Immature natural killer cell (primary cell): ENCODE measurements around the gene DCPS. TPM values are rescaled to one million over a fixed set of nuclear protein-coding genes. Genes with fewer than 3 reads are reported as not detected.
"Not testable (repeated sequence)": the region's sequence is repeated elsewhere in the genome, so short reads cannot be mapped to it uniquely, and the experiment has no call there.

Experiments
- DNase-seq, 3 donors: peaks; one replicate each; pipeline ENCODE4 v3.0.0; 2022; ENCODE audit warnings: mixed read lengths in 1 of 3
- H3K27ac Mint-ChIP-seq, 6 donors: one replicate each; pipeline ENCODE4 v1.8.0; 2020; ENCODE audit warnings: mixed read lengths in 6 of 6, mild to moderate bottlenecking in 5 of 6, inconsistent platforms in 4 of 6, moderate library complexity in 3 of 6
- H3K27me3 Mint-ChIP-seq, 3 donors: one replicate each; pipeline ENCODE4 v1.8.0; 2020 to 2021; ENCODE audit warnings: low read depth in 3 of 3, mild to moderate bottlenecking in 3 of 3, mixed read lengths in 3 of 3, moderate library complexity in 3 of 3, inconsistent platforms in 1 of 3
- H3K36me3 Mint-ChIP-seq, 3 donors: one replicate each; pipeline ENCODE4 v1.8.0; 2020; ENCODE audit warnings: mixed read lengths in 3 of 3, inconsistent platforms in 2 of 3, mild to moderate bottlenecking in 2 of 3
- H3K4me1 Mint-ChIP-seq, 2 donors: one replicate each; pipeline ENCODE4 v1.8.0; 2020; ENCODE audit warnings: inconsistent platforms in 2 of 2, mild to moderate bottlenecking in 2 of 2, mixed read lengths in 2 of 2, moderate library complexity in 1 of 2
- H3K4me3 Mint-ChIP-seq, 5 donors: one replicate each; pipeline ENCODE4 v1.8.0; 2020; ENCODE audit warnings: mild to moderate bottlenecking in 5 of 5, mixed read lengths in 5 of 5, inconsistent platforms in 3 of 5, moderate library complexity in 3 of 5
- H3K9me3 Mint-ChIP-seq, 6 donors: one replicate each; pipeline ENCODE4 v1.8.0; 2020; ENCODE audit warnings: mild to moderate bottlenecking in 6 of 6, mixed read lengths in 6 of 6, inconsistent platforms in 4 of 6, moderate library complexity in 3 of 6
- polyA plus RNA-seq, 3 donors: library from polyadenylated mRNA; unstranded; fragments of 300-500 nt; fragmentation: Illumina TruSeq; gene quantifications; one replicate each; pipeline ENCODE4 v1.2.3, GENCODE V29; 2021

The DCPS gene
- polyA plus RNA-seq, 3 donors from 2014 or later = 33.1 to 65.7 (median 40.6) TPM

DNA sequence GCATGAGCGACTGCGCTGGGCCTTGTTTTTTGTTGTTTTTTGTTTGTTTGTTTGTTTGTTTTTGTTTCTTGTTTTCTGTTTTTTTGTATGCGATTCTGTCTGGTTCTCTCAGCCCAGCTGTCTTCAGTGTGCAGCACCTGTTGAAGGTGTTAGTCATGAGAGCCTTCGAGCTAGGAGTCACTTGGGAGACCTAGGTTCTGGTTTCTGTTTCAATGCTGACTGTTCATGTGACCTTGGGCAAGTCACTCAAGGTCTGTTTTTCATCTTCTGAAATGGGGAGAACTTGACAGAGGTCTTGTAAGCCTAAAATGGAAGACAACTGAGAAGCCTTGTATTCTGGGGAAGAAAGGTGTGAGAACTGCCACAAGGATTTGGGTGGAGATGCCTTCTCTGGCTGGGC, 1.8 kb downstream of the DCPS start:
- peak overlapping the region; percentile 55 to 80 (median 73) for H3K4me3 Mint-ChIP-seq
- H3K36me3 Mint-ChIP-seq = peaks cover 13 to 24% (median 16%) of the 10 kb centered on the region in 3 donors
- peak overlapping the region; percentile 7 to 87 (median 62) for H3K27ac Mint-ChIP-seq
- no peaks in the 10 kb centered on the region for H3K9me3 Mint-ChIP-seq
- peaks cover 0 to 3% (median 0%) of the 10 kb centered on the region in 3 donors for H3K27me3 Mint-ChIP-seq
- peaks cover 42 to 58% of the 10 kb centered on the region in 2 donors for H3K4me1 Mint-ChIP-seq
- DNase-seq = no peak

- H3K9me3 Mint-ChIP-seq = no peaks in the 10 kb centered on the region
- peaks cover 59 to 72% of the 10 kb centered on the region in 2 donors for H3K4me1 Mint-ChIP-seq
- peaks cover 0 to 3% (median 0%) of the 10 kb centered on the region in 3 donors for H3K27me3 Mint-ChIP-seq
- peaks cover 13 to 24% (median 16%) of the 10 kb centered on the region in 3 donors for H3K36me3 Mint-ChIP-seq
- H3K27ac Mint-ChIP-seq = peak overlapping the region in 5 of 6 donors; percentile 20 to 79 (median 61)
- H3K4me3 Mint-ChIP-seq = no peak overlapping the region
- peak in 1 of 3 donors; percentile 22 for DNase-seq
Measured at GRCh38 chr11:126307706-126308105, 3.8 kb downstream of the DCPS start.

DNA sequence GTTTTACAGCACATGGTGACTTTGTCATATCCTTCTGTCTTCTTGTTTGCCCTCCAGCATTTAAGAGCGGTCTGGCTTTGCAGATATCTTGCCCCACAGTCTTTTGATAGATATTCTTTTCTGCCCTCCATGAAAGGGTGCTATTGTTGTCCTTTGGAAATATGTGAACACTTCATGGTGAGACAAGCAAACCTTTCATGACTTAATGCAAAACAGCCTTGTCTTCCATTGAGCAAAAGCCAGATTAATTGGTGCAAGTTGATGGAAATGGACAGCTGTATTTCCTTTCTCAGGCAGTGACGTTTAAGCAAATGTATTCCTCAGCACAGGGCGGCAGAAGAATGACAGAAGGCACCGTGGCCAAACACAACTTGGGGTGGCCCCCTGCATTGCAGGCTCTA, 4.4 kb downstream of the DCPS start:
- Mint-ChIP-seq H3K4me1 (peaks cover 62 to 72% of the 10 kb centered on the region in 2 donors), H3K27me3 (peaks cover 0 to 3% (median 0%) of the 10 kb centered on the region in 3 donors), H3K36me3 (peaks cover 13 to 24% (median 16%) of the 10 kb centered on the region in 3 donors), H3K27ac (peak overlapping the region in 5 of 6 donors; percentile 13 to 76 (median 20)), H3K9me3 (no peaks in the 10 kb centered on the region), H3K4me3 (no peak overlapping the region)
- no peak for DNase-seq

DNA sequence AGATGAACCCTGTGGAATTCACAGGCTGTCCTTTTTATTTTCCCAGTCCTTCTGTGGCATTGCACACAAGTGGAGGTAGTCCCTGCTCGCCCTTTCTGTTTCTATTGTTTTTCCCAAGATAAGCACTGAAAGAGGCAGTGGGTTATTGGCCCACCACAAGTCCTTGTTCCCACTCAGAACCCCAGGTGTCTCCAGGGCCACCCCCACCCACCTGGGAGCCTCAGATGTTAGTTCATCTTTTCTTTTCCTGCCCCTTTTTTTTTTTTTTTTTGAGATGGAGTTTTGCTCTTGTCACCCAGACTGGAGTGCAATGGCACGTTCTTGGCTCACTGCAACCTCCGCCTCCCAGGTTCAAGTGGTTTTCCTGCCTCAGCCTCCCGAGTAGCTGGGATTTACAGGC, 4.9 kb downstream of the DCPS start:
- Mint-ChIP-seq H3K4me1 (peaks cover 64 to 72% of the 10 kb centered on the region in 2 donors), H3K36me3 (peaks cover 13 to 27% (median 16%) of the 10 kb centered on the region in 3 donors)
- H3K27ac Mint-ChIP-seq, H3K27me3 Mint-ChIP-seq, DNase-seq, H3K9me3 Mint-ChIP-seq, H3K4me3 Mint-ChIP-seq: not testable (repeated sequence)

DNA sequence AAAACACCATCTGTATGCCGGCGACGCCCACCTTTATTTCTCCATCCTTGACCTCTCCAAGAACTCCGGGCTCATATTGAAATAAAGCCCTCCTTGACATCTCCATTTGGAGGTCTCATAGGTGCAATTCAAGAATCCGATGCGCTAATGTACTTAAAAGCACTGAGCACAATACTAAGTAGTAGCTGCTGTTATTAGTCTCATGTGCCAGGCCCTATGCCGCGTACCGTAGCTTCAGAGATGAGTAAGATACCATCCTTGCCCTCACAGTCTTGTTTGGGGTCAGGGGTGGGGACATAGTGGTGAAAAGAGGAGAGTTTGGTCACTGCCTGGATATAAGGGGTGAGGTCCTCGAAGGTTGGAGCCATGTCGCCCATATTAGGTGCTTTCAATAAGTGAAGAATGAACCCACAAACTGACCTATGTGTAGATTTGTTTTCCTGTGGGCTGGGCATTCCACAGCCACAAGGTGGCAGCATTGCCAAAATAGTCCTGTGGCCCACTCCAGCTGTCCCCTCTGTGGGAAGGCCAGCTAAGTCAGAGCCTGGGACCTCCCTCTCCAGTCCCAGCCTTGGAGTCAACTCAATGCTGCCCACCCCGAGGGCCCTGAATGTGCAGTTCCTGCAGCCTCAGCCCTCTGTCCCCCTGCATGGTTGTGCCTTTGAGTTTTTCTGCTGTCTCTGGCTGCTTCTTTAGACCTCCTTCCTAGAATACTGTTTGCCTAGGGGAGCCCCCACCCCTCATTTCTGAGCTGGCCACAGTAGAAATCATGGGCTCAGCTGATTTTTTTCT, 6.5 kb downstream of the DCPS start:
- Mint-ChIP-seq H3K27me3 (peaks cover 0 to 2% (median 0%) of the 10 kb centered on the region in 3 donors), H3K4me3 (peak overlapping the region; percentile 5 to 84 (median 56)), H3K9me3 (no peaks in the 10 kb centered on the region), H3K27ac (peak overlapping the region; percentile 85 to 98 (median 92)), H3K4me1 (peaks cover 62 to 67% of the 10 kb centered on the region in 2 donors), H3K36me3 (peaks cover 19 to 33% (median 19%) of the 10 kb centered on the region in 3 donors)
- peak; percentile 69 to 74 (median 70) for DNase-seq

GRCh38 chr11:126310992-126311310, 7.1 kb downstream of the DCPS start:
- H3K4me1 Mint-ChIP-seq = peaks cover 58 to 62% of the 10 kb centered on the region in 2 donors
- no peaks in the 10 kb centered on the region for H3K9me3 Mint-ChIP-seq
- H3K4me3 Mint-ChIP-seq = peak overlapping the region; percentile 5 to 84 (median 72)
- H3K27me3 Mint-ChIP-seq = peaks cover 0 to 2% (median 0%) of the 10 kb centered on the region in 3 donors
- peak overlapping the region; percentile 85 to 98 (median 92) for H3K27ac Mint-ChIP-seq
- no peak for DNase-seq
- H3K36me3 Mint-ChIP-seq = peaks cover 20 to 30% (median 21%) of the 10 kb centered on the region in 3 donors

GRCh38 chr11:126311401-126312291, 7.8 kb downstream of the DCPS start:
- H3K9me3 Mint-ChIP-seq = no peaks in the 10 kb centered on the region
- peak; percentile 48 to 63 (median 53) for DNase-seq
- H3K27me3 Mint-ChIP-seq = peaks cover 0 to 2% (median 0%) of the 10 kb centered on the region in 3 donors
- peaks cover 25 to 35% (median 26%) of the 10 kb centered on the region in 3 donors for H3K36me3 Mint-ChIP-seq
- peak overlapping the region; percentile 85 to 98 (median 92) for H3K27ac Mint-ChIP-seq
- peaks cover 61 to 65% of the 10 kb centered on the region in 2 donors for H3K4me1 Mint-ChIP-seq
- peak overlapping the region; percentile 51 to 84 (median 72) for H3K4me3 Mint-ChIP-seq

GRCh38 chr11:126312961-126313360, 9.1 kb downstream of the DCPS start:
- Mint-ChIP-seq H3K27ac (peak overlapping the region; percentile 79 to 96 (median 86)), H3K36me3 (peaks cover 21 to 34% (median 30%) of the 10 kb centered on the region in 3 donors), H3K9me3 (no peaks in the 10 kb centered on the region), H3K4me1 (peaks cover 63 to 67% of the 10 kb centered on the region in 2 donors), H3K4me3 (peak overlapping the region in 4 of 5 donors; percentile 24 to 59 (median 42)), H3K27me3 (peaks cover 0 to 8% (median 0%) of the 10 kb centered on the region in 3 donors)
- DNase-seq = no peak

DNA sequence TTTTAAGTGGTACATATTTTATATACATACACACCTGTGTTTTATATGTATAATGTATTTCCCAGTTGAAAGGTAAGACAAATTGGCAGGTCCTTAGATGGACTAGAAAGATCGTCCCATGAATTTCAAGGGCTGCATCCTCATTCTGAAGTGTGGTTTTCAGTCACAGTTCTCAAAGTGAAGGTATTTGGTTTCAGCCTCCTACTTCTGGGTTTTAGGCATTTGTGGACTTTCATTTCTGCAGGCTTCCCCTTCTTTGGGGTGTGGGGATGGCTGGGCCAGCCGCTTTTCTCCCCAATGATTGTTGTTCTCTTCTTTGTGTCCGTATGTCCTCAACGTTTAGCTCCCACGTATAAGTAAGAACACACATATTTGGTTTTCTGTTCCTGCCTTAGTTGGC, 10.0 kb downstream of the DCPS start:
- DNase-seq = no peak
- peaks cover 70 to 71% of the 10 kb centered on the region in 2 donors for H3K4me1 Mint-ChIP-seq
- H3K27me3 Mint-ChIP-seq = peaks cover 0 to 8% (median 0%) of the 10 kb centered on the region in 3 donors
- H3K4me3 Mint-ChIP-seq = peak overlapping the region in 2 of 5 donors; percentile 12 to 14
- no peaks in the 10 kb centered on the region for H3K9me3 Mint-ChIP-seq
- H3K36me3 Mint-ChIP-seq = peaks cover 17 to 30% (median 29%) of the 10 kb centered on the region in 3 donors
- H3K27ac Mint-ChIP-seq = peak overlapping the region; percentile 80 to 96 (median 86)

GRCh38 chr11:126317432-126317755, 13.5 kb downstream of the DCPS start:
- peak overlapping the region; percentile 98 to 99 (median 98) for H3K27ac Mint-ChIP-seq
- peaks cover 14 to 30% (median 25%) of the 10 kb centered on the region in 3 donors for H3K36me3 Mint-ChIP-seq
- DNase-seq = no peak
- peaks cover 0 to 12% (median 2%) of the 10 kb centered on the region in 3 donors for H3K27me3 Mint-ChIP-seq
- peak overlapping the region; percentile 67 to 86 (median 80) for H3K4me3 Mint-ChIP-seq
- H3K9me3 Mint-ChIP-seq = no peaks in the 10 kb centered on the region
- H3K4me1 Mint-ChIP-seq = peaks cover 76% of the 10 kb centered on the region in 2 donors

DNA sequence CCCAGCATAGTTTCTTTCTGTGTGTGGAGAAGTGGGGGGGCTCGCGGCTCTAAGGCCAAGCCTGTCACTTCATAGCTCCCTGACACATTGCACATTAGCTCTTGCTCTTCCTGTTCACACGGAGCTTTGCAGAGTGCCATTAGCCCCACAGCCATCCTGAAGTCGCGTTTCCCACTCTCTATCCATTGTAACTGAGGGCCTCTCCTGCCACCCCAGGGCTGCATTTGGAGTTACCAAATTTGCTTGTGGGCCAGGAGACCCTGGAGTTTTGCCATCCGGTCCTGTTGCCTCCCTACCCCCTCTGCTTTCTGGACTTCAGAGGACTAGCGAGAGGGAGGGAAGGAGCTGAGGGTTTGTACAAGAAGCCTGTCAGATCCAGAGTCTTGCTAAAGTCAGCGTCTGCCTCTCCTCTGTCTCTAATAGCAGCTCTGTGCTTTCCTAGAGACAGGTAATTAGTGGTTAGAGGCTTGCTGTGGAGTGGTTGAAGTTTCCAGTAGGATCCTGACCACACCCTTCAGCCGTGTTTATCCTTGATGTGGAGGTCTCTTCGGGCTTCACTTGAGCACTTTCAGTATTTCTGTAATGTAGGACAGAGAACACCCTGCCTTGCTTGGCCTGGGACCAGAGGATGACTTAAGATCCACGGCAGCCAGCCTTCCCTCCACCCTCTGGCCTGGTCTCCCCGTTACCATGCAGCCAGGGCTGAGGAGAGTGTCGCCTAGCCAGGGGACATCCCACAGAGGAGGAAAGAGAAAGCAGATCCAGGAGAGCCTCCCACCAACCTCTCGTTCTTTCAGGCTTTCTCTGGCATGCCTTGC, 14.1 kb downstream of the DCPS start:
- Mint-ChIP-seq H3K27me3 (peaks cover 0 to 12% (median 2%) of the 10 kb centered on the region in 3 donors), H3K36me3 (peaks cover 14 to 30% (median 25%) of the 10 kb centered on the region in 3 donors), H3K4me3 (peak overlapping the region; percentile 67 to 86 (median 80)), H3K9me3 (no peaks in the 10 kb centered on the region), H3K27ac (peak overlapping the region; percentile 98 to 99 (median 98)), H3K4me1 (peaks cover 70 to 71% of the 10 kb centered on the region in 2 donors)
- DNase-seq = peak; percentile 68 to 75 (median 74)

GRCh38 chr11:126318574-126319373, 14.9 kb downstream of the DCPS start:
- H3K4me3 Mint-ChIP-seq = peak overlapping the region; percentile 67 to 86 (median 80)

More at GRCh38 chr11:126318574-126319373, 14.9 kb downstream of the DCPS start:
- H3K4me1 Mint-ChIP-seq = peaks cover 62% of the 10 kb centered on the region in 2 donors
- peak overlapping the region; percentile 98 to 99 (median 98) for H3K27ac Mint-ChIP-seq
- H3K9me3 Mint-ChIP-seq = no peaks in the 10 kb centered on the region
- DNase-seq = peak; percentile 69 to 78 (median 75)
- H3K27me3 Mint-ChIP-seq = peaks cover 1 to 12% (median 2%) of the 10 kb centered on the region in 3 donors
- H3K36me3 Mint-ChIP-seq = peaks cover 14 to 30% (median 22%) of the 10 kb centered on the region in 3 donors
